NOMO-1 (cell line): ENCODE data around the gene UBAC1.
A peak's percentile ranks its signal among the peaks of the same experiment; 100 is the strongest.

Experiments used
- DNase-seq, 2 experiments: peaks; one replicate each; lab custom pipeline; 2025; ENCODE audit not compliant: unreplicated experiment in 2 of 2; lab: John Stamatoyannopoulos, UW

UBAC1 gene

DNA sequence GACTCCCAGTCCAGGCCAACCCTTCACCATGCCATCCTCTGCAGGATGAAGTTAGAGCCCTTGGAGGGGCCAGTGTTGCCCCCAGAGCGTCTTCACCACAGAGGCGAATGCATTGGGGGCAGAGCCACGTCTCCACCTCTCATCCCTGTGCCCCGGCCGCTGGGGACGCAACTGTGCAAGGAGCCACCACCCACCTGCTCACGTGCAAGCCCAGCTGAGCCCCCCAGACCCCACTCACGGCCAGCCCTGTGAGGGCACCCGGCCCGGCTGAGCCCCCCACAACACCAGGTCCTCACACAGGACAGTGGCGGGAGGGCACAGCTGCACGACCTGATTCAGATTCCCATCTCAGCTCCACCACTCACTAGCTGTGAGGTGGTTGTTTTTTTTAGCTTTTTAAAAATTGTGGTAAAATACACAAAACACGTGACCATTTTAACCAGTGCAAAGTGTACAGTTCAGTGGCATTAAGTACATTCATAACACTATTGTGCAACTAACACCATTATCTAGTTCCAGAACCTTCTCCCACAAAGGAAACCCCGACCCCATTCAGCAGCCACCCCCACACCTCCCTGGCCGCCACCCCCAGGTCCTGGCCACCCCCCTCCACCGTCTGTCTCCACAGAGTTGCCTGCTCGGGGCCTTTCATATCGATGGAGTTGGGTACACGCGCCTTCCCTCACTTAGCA is 33.5 kb upstream of the UBAC1 start:
- DNase-seq, result peak in 1 of 2 experiments; percentile 12

GRCh38 chr9:135993765-135994500 is 32.8 kb upstream of the UBAC1 start:
- DNase-seq, result no peak

GRCh38 chr9:135993409-135993742 is 32.2 kb upstream of the UBAC1 start:
- no peak for DNase-seq

DNA sequence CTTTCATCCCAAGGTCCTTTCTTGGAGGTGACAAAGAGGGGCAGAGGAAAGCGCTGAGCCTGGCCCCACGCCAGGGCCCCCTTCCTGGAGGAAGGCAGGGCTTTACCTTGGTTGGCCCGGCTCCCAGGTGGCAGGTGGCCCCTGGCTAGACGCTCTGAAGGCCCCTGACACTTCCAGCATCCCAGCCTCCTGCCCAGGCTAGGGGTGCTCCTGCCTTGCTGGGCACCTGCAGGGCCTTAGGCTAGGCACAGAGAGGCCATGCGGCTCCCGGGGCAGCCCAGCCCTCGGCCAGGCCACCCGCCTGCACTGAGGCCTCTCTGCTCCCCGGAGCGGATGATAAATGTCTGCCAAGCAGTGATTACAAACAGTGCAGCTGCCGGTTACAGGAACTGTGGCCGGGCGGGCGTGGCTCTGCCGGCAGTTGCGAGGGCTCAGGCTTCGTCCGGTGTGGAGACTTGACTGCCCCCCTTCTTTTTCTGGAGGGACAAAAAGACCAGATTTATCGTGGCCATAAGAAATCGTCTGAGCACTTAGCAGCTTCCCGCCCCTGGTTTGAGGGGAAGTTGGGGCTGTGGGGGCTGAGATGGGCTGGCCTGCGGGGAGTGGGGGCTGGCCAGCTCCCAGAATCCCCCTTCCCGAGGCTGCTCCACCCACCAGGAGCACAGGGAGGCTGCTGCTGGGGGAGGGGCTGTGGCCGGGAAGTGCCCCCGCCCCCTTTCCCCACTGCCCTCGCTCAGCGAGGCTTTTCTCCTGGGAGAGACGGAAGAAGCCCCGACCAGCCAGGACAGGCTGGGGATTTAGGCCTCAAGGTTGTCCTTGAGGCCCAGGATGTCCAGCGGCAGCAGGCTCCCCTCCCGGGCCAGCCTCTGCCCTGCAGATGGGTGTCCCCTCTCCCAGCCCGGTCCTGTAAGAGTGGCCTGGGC is 31.6 kb upstream of the UBAC1 start:
- DNase-seq, result peak; percentile 96 to 98

GRCh38 chr9:135991771-135992170 is 30.6 kb upstream of the UBAC1 start:
- DNase-seq, result no peak

GRCh38 chr9:135990468-135991429 is 29.6 kb upstream of the UBAC1 start:
- DNase-seq, result peak; percentile 60 to 80

GRCh38 chr9:135989722-135990467 is 28.7 kb upstream of the UBAC1 start:
- no peak for DNase-seq

DNA sequence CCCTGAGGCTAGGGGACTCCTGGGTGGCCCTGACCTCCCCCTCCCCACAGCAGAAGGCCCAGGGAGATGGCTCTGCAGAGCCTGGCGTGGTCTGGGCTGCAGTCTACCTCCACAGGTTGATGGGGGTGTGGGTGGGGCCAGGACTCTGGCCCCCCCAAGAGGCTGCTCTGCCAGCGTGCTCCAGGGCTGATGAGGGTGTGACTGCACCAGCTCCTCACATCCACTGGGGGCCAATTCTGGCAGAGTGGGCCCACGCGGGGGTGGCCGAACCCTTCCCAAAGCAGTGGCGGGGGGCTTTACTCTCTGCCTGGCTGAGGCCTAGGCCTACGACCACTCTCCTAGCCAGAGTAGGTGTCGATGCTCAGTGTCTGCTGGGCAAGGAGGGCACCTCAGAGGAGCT is 28.0 kb upstream of the UBAC1 start:
- no peak for DNase-seq

GRCh38 chr9:135988493-135988892 is 27.3 kb upstream of the UBAC1 start:
- DNase-seq, result no peak

GRCh38 chr9:135987838-135988404 is 26.7 kb upstream of the UBAC1 start:
- no peak for DNase-seq

DNA sequence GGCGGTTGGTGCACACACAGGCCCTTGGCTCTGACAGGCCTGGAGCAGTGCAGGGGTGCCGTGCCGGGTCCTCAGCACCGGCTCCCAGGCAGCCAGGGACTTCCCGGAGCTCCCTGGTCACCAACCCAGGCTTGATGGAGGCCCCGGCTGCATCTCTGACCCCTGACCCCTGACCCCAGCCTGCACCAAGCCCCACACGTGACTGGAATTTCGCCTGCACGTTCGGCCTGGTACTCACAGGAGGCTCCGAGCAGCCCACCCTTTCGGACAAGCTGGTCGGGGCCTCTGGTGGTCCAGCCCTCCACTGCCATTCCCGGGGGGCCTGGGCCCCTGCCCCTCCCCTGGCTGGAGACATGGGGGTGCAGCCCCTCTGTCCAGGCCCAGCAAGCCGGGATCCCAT is 25.4 kb upstream of the UBAC1 start:
- DNase-seq, result no peak

- DNase-seq, result no peak
Measured at GRCh38 chr9:135985889-135986288, 24.7 kb upstream of the UBAC1 start.

- DNase-seq, result no peak
Measured at GRCh38 chr9:135985459-135985774, 24.2 kb upstream of the UBAC1 start.

DNA sequence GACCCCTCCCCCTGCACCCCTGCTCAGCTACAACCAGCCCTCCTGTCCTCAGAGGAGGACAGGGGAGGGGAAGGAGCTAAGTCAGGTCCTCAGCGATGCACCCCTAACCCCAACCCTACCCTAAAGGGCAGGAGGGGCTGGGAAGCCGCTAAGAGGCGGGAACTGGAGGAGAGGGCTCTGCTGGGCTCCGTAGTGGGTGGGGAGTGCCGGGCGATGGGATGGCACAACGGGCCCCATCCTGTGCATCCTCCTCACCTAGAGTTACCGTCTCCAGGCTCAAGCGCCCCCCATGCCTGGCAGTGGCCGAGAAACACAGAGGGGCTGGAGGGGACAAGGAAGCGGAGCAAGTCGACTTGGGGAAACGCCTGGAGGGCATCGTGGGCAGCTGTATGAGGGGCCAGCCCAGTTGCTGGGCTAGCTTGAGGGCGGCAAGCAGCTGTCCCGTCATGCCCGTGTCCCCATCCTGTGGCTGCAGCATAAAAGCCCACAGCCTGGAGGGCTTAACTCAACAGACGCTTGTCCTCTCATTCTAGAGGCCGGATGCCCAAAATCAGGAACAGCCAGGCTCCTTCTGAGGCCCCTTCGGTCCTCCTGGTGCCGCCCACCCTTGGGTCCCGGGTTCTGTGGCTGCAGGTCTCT is 23.0 kb upstream of the UBAC1 start:
- DNase-seq, result no peak

- DNase-seq, result no peak
Measured at GRCh38 chr9:135983208-135984071, 22.3 kb upstream of the UBAC1 start.

DNA sequence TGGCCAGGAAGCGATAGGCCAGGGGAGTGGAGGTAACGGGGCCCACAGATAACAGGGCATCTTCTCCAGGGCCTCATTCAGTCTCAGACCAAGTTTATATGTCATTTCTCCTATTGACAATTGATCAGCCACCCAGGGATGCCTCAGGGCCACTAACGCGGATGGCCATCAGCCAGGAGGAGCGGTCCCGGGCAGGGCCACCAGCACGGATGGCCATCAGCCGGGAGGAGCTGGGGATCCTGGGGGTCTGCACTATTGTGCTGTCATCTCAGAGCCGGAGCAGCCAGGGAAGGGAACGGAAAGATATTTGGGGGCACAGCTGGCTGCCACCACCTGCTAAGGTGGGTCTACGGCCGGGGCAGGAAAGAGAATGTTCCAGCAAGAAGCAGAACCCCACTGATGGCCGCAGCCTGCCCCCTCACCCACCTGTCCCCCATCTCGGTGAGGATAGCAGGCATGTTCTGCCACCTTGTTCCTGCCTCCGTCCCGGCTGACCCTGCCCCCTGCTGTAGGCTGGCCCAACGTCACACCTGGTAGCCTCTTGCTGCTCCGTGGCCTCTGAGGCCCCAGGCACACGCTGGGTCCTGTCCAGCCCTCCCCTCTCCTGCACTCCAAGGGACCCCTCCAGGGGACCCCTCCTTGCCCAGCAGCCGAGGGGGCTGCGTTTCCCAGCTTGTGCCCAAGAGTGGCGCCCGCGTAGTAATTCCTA is 21.5 kb upstream of the UBAC1 start:
- DNase-seq, result no peak

DNA sequence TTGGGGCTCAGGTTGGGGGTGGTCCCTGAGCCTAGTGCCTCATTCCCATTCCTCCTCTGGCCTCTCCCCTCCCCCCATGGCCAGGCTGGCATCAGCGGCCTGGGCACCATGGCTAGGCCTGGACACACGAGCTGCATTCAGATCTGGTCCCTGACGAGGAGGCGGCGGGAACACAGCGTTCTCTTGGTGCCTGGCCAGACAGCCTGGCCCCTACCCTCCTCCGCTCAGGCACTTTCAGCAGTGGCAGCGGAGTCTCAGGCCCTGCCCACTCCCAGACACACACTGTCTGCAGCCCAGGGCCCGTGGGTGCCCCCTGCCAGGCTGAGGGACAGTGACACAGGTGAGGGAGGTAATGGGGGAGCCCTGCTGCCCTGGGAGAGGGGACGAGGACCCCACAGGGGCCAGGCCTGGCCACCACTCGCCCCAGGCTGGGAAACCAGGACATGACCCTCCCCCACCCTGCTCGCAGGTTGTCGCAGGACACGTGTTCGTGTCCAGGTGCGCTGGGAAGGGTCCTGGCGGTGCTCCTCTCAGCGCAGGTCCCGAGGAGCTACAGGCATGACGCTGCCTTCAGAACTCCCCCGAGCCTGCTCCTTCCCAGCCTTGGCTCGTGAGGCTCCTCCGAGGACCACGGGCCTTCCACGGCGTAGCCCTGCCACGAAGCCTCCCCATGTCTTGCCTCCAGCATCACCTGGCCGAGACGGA is 19.9 kb upstream of the UBAC1 start:
- DNase-seq, result no peak
